ENCODE measurements around the gene OR51B4. TPM values are rescaled to one million over a fixed set of nuclear protein-coding genes. Genes with fewer than 3 reads are reported as not detected.
"Not testable (repeated sequence)": the region's sequence is repeated elsewhere in the genome, so short reads cannot be mapped to it uniquely, and the experiment has no call there.

The OR51B4 gene
- total RNA-seq, 1 experiment from 2014 or later = 12.8 TPM

DNA sequence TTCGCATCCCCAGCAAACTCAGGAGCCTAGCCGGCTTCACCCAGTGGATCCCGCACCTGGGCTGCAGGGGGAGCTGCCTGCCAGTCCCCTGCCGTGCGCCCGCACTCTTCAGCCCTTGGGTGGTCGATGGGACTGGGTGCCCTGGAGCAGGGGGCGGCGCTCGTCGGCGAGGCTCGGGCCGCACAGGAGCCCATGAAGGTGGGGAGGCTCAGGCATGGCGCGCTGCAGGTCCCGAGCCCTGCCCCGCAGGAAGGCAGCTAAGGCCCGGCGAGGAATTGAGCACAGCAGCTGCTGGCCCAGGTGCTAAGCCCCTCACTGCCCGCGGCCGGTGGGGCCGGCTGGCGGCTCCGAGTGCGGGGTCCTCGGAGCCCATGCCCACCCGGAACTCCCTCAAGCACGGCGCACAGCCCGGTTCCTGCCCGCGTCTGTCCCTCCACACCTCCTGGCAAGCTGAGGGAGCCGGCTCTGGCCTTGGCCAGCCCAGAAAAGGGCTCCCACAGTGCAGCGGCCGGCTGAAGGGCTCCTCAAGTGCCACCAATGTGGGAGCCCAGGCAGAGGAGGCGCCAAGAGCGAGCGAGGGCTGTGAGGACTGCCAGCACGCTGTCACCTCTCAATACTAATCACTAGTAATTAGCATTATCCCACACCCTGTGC is 7.3 kb downstream of the OR51B4 start:
- not testable (repeated sequence) for DNase-seq (ENCODE audit: low spot score)

DNA sequence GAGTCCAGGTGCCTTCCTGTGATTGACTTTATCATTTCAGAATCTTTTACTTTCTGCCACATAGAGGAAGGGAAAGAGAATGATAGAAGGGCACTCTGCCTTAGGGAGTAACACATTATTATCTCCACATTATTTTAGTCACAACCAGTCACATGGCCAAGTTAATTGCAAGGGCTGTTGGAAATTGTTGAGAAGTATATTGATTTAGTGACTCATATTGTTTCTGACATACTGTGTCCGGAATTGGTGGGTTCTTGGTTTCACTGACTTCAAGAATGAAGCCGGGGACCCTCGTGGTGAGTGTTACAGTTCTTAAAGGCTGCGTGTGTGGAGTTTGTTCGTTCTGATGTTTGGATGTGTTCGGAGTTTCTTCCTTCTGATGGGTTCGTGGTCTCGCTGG is 8.7 kb downstream of the OR51B4 start:
- no peak for DNase-seq (ENCODE audit: low spot score)

DNA sequence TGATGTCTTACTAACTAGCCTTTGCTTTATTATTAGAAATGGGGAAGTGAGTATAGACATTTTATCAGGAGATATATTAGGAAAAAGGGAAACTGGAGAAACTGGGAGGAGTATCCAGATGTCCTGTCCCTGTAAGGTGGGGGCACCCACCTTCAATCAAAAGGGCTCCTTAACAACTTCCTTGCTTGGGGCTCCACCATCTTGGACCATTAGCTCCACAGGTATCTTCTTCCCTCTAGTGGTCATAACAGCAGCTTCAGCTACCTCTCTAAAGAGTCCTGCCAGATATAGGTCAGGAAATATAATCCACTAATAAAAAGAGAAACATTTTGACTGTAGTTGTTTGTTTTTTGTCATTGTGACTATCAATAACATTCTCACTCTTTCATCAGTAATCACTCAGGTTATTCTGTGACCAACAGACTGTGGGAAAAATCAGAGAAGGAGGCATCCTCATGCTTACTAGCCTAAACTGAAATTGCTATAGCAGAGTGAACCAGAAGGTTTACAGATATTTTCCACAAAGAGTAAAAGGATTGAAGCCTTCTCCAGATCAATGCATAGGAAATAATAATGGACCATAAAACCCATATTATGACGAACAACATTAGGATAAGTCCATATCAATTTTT is 10.4 kb downstream of the OR51B4 start:
- peak; percentile 58 for DNase-seq (ENCODE audit: low spot score)

DNA sequence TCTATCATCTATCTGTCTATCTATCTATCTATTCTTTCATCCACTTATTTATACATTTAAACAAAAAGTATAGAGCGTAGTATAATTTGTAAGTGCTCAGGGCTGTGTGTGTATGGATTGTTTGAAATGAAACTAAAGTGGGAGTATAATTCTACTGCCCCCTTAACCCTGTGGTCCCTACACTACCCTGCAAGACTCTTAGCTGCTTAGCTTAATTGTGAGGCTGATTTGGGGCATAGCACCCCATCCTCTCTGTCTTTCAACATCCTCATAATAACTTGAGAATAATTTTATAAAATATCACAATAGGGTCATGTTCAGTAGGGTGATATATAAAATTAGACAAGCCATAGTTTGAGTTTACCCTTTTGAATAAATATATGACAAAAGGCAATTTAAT is 11.6 kb downstream of the OR51B4 start:
- DNase-seq (ENCODE audit: low spot score) = no peak

DNA sequence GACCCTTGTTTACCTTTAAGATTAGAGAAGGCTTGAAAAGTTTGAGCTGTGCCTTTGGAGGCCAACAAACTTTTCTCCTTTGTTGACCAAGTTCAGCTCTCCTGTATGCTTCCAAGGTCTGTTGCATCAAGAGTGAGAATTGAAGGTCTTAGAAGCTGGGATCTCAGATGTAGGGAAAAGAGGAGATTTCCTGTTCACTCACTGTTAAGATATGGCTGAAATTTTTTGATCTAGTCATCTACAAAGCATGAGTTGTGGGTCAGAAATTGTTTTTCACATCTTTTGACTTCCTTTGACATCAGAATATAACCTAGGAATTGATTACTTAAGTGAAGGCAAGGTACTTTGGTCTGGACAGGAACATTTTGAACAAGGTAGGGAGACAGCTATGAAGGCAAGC is 12.1 kb downstream of the OR51B4 start:
- DNase-seq (ENCODE audit: low spot score) = no peak

DNA sequence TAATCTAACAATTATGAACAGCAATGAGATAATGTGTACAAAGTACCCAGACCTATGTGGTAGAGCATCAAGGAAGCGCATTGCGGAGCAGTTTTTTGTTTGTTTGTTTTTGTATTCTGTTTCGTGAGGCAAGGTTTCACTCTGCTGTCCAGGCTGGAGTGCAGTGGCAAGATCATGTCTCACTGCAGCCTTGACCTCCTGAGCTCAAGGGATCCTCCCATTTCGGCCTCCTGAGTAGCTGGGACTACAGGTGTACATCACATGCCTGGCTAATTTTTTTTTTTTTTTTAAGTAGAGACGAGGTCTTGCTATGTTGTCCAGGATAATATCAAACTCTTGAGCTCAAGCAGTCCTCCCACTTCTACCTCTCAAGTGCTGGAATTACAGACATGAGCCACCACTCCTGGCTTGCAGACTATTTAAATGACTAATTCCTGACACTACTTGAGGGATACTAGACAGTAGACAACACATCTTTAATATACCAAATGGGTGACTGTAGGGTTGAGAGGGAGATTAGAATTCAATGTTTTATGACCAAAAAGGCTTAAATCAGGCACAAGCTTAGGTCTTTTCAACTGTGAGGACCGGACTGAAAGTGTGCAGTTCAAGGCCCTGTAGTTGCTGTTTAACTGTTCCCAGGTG is 12.7 kb downstream of the OR51B4 start:
- no peak for DNase-seq (ENCODE audit: low spot score)

DNA sequence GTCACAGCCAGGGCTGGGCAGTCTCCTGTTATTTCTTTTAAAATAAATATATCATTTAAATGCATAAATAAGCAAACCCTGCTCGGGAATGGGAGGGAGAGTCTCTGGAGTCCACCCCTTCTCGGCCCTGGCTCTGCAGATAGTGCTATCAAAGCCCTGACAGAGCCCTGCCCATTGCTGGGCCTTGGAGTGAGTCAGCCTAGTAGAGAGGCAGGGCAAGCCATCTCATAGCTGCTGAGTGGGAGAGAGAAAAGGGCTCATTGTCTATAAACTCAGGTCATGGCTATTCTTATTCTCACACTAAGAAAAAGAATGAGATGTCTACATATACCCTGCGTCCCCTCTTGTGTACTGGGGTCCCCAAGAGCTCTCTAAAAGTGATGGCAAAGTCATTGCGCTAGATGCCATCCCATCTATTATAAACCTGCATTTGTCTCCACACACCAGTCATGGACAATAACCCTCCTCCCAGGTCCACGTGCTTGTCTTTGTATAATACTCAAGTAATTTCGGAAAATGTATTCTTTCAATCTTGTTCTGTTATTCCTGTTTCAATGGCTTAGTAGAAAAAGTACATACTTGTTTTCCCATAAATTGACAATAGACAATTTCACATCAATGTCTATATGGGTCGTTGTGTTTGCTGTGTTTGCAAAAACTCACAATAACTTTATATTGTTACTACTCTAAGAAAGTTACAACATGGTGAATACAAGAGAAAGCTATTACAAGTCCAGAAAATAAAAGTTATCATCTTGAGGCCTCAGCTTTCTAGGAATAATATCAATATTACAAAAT is 13.4 kb downstream of the OR51B4 start:
- DNase-seq (ENCODE audit: low spot score) = peak; percentile 17

DNA sequence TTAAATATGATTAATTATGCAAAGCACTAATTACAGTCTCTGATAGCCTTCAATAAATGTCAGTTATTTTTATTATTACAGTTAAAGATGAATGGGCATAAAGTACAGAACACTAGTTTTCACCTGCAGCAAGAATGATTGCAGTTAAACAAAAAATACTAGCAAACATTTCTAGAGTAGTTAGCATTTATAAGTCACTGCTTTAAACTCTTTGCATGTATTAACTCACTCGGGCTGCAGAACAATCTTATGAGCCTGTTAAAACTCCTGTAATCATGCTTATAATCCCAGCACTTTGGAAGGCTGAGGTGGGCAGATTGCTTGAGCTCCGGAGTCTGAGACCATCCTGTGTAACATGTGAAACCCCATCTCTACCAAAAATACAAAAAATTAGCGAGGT is 14.8 kb downstream of the OR51B4 start:
- no peak for DNase-seq (ENCODE audit: low spot score)

DNA sequence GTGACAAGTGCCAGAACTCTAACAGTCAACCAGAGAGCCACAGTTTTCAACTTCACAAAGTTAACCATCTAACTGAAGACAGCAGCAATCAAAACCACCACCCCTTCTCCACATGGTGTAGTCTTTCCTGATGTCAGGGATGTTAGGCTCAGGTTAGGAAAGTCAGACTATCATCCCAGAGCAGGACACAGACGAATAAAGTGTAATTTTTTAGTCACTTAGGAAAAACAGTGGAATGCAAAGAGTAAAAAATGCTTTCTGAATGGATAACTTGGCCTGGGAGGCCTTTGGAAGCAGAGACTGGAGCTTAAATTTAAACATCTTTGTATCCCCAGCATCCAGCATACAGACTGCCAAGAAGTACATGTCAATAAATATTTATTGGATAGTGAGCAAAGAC is 15.4 kb downstream of the OR51B4 start:
- no peak for DNase-seq (ENCODE audit: low spot score)

DNA sequence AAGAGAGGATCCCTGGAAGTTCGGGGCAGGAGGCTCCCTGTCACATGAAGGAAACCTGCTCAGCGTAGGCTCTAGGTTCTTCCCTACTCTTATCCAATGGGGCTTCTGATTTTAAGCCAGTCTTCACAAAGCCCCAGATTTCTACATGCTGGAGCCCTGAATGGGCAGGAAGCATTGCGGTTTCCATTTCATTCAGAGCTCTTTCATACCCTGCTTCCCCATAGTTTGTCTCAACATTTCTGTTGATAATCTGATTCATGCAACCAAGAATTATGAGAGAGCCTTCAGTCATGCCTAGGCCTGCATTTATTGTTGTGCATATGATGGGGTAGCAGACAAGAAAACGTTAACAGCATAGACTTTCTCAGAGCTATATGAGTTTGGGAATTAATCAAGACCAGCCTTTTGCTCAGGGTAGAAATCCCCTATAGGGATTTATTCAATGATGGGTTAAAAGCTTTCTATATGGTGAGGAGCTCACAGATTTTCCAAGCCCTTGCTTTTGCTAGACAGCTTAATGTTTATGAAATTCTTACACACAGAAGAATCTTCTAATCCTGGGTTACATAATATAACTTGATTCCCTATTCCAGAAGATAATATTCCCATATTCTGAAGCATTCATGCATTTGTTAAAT is 15.9 kb downstream of the OR51B4 start:
- DNase-seq (ENCODE audit: low spot score) = no peak

DNA sequence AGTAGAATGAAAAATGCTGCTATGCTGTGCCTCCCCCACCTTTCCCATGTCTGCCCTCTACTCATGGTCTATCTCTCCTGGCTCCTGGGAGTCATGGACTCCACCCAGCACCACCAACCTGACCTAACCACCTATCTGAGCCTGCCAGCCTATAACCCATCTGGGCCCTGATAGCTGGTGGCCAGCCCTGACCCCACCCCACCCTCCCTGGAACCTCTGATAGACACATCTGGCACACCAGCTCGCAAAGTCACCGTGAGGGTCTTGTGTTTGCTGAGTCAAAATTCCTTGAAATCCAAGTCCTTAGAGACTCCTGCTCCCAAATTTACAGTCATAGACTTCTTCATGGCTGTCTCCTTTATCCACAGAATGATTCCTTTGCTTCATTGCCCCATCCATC is 17.1 kb downstream of the OR51B4 start:
- DNase-seq (ENCODE audit: low spot score) = no peak

DNA sequence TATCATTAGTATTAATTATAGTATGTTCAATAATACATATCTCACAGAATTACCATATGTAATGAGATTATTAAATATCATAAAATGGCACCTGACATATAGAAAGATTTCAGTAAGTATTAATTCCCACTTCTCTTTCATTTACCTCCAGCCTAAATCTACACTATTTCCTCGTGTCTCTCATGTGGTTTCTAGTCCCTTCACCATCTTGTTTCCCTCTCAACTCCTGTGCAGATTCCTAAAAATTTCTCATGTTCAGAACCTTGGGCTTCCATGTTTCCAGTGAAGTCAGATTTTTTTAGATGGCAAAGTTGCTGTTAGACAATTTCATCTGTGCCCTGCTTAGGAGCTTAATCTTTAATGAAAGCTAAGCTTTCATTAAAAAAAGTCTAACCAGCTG is 17.9 kb downstream of the OR51B4 start:
- no peak for DNase-seq (ENCODE audit: low spot score)

DNA sequence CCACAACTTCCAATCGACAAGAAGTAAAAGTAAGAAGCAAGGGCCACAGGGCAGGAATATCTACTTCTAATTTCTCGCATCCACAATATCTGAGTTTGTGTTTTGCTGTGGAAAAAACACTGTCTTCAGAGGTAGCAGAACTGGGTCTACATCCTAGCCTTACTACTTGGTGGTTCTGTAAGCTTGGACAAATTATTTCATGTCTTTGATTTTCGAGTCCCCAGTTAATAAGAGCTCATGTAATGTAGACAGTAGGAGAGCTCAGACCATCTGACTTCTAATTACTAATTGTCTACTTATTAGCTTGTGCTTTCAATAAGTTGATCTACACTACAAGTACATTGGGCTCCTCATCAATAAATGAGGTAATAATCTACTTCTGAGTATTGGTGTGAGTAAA is 18.7 kb downstream of the OR51B4 start:
- DNase-seq (ENCODE audit: low spot score) = no peak

DNA sequence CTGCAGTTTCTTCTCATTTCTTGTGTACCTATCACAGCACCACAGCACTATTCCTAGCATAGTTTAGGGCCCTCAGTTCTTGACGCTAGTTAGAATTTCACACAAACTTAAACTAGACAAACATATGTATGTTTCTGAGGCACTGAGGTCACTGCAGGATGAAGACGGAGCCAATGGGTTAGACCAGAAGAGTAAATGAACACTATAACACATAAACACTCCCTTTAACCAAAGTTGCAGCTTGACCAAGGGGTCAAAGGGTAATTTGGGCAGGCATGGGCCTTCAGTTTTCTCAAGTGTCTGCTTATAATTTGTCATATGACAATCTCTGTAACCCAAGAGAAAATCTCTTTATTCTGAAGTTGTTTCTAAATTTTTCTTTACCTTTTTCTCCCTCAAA is 19.1 kb downstream of the OR51B4 start:
- DNase-seq (ENCODE audit: low spot score) = no peak

DNA sequence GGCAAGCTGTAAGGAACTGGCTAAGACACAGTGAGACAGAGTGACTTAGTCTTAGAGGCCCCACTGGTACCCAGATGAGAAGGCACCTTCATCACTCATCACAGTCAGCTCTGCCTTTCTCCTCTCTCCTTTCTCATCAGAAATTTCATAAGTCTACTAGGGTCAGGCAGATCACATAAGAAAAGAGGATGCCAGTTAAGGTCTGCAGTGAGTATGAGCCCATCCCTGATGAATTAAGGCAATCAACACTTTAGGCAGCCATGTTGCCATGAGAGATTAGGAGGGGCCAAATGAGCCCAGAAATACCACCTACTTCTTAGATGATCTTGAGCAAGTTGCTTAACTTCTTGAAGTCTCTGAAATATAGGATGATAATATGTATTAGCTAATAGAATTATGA is 20.1 kb downstream of the OR51B4 start:
- no peak for DNase-seq (ENCODE audit: low spot score)

DNA sequence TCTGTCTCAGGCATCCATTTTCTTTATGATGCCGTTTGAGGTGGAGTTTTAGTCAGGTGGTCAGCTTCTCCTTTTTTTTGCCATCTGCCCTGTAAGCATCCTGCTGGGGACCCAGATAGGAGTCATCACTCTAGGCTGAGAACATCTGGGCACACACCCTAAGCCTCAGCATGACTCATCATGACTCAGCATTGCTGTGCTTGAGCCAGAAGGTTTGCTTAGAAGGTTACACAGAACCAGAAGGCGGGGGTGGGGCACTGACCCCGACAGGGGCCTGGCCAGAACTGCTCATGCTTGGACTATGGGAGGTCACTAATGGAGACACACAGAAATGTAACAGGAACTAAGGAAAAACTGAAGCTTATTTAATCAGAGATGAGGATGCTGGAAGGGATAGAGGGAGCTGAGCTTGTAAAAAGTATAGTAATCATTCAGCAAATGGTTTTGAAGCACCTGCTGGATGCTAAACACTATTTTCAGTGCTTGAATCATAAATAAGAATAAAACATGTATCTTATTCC is 21.1 kb downstream of the OR51B4 start:
- DNase-seq (ENCODE audit: low spot score) = peak; percentile 100

DNA sequence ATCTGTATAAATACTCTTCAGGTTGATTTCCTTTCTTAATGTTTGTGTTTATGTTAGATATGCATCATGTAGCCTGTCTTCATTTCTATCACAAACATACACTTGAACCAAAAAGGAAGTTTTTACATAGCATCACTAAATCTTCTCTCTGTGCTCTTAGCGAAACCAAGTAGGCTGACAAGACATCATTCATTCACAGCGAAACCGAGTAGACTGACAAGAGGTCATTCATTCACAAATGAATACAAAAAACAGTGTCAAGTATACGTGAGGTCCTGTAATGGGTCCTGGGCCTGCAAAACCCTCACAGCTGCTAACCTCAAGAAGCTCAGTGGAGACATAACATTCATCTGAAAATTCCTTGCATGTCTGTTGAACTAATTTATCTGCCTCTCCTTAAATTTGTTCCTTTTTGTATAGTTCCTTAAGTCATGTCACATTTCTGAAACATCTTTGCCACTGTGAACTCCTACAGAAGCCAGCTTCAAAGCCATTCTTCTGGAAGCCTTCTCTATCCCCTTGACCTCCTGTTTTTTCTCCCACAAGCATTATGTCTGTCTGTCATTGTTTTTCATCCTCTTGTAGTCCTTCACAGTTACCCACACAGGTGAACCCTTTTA is 22.2 kb downstream of the OR51B4 start:
- no peak for DNase-seq (ENCODE audit: low spot score)

DNA sequence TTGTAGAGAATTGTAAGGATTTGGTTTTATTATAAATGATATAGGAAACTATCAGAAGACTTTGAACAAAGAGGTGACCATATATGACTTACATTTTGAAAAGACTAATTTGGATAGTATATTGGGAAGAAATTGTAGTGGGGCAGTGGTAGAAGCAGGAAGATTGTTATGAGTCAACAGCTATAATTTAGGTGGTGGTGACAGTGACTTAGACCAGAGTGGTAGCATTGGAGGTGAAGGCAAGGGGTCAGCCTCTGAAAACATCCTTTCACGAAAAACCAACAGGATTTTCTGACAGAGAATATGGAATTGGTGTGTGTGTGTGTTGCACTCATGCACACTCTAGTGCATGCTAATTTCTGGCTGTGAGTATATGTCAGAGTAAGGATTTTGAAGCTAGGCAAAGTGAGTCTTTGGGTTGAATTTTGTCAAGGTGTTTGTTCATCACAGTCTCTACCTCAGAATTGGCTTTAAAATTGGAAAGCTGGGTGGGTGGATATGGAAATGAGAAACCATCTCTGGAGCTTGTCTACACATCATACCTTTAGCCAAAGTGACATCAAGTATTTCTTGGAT is 23.9 kb downstream of the OR51B4 start:
- peak; percentile 47 for DNase-seq (ENCODE audit: low spot score)

DNA sequence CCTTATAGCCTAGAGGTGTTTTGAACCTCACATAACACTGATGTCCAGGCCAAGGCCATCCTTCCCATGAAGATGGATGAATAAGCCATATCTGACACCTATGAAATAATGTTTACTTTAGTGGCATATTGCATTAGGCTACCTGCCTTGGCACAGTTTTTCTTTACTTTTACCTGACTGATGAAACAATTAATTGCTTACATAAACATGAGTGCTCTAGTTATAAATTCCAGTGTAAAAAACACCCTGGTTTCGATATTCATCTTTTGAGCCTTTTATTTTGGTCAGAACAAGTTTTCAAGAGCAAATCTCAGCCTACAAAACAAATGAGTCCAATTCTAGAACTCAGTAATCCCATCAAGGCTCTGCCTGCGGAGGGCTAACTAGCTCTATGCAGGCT is 25.0 kb downstream of the OR51B4 start:
- no peak for DNase-seq (ENCODE audit: low spot score)

DNA sequence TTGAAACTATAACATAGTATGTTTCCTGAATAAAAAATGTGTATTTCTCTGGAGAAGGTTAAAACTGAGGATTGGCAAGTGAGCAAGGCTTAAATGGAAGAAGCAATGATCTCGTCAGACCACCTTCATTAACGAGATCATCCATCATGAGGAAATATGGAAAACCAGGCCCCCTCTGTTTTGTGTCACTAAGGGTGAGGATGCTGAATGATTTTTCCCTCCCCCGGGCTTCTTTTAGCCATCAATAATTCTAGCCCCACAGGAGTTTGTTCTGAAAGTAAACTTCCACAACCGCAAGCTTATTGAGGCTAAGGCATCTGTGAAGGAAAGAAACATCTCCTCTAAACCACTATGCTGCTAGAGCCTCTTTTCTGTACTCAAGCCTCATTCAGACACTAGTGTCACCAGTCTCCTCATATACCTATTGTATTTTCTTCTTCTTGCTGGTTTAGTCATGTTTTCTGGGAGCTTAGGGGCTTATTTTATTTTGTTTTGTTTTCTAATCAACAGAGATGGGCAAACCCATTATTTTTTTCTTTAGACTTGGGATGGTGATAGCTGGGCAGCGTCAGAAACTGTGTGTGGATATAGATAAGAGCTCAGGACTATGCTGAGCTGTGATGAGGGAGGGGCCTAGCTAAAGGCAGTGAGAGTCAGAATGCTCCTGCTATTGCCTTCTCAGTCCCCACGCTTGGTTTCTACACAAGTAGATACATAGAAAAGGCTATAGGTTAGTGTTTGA is 26.2 kb downstream of the OR51B4 start:
- no peak for DNase-seq (ENCODE audit: low spot score)
